ENCODE data around the gene FAM209B. TPM values are rescaled to one million over a fixed set of nuclear protein-coding genes. Genes with fewer than 3 reads are reported as not detected.

Gene FAM209B
- total RNA-seq, 6 experiments from 2014 or later, result 0.44 TPM; not detected in 5

GRCh38 chr20:56542489-56543030 lies 9.5 kb downstream of the FAM209B start:
- Histone ChIP-seq H3K27ac (no peak overlapping the region), H3K4me1 (no peaks in the 10 kb centered on the region), H3K27me3 (no peaks in the 10 kb centered on the region), H3K9me3 (no peaks in the 10 kb centered on the region), H3K4me3 (no peak overlapping the region), H3K36me3 (no peaks in the 10 kb centered on the region)
- intact Hi-C loops (cut with DNase I), result loop anchor here in 1 of 2 donors (10.0 kb wide), 1 partner anchor 432 kb away; no protein-coding TSS in a partner anchor
- ATAC-seq (no peak), DNase-seq (no peak)
- 48% methylated on average over 8 of the region's 9 CpGs for WGBS (ENCODE audit: insufficient coverage, low coverage, low lambda C conversion rate, missing lambda C conversion rate)
- no peak for TF ChIP-seq POLR2A (IDR thresholded peaks at IDR 0.05)
- TF ChIP-seq CTCF (IDR thresholded peaks at IDR 0.05), result no peak

GRCh38 chr20:56551571-56551970 lies 18.5 kb downstream of the FAM209B start:
- no peaks in the 10 kb centered on the region for H3K4me1 ChIP-seq
- H3K27ac ChIP-seq, result no peak overlapping the region
- TF ChIP-seq POLR2A (IDR thresholded peaks at IDR 0.05) (no peak), CTCF (IDR thresholded peaks at IDR 0.05) (no peak)
- ATAC-seq, result no peak
- intact Hi-C loops (cut with DNase I), result no loop called here
- no peak overlapping the region for H3K4me3 ChIP-seq
- no peaks in the 10 kb centered on the region for H3K9me3 ChIP-seq
- WGBS (ENCODE audit: insufficient coverage, low coverage, low lambda C conversion rate, missing lambda C conversion rate), result 77% methylated on average over 2 of the region's 8 CpGs
- no peaks in the 10 kb centered on the region for H3K27me3 ChIP-seq
- DNase-seq, result no peak
- no peaks in the 10 kb centered on the region for H3K36me3 ChIP-seq

- H3K27me3 ChIP-seq, result no peaks in the 10 kb centered on the region
- no peak overlapping the region for H3K27ac ChIP-seq
- DNase-seq (no peak), ATAC-seq (no peak)
- no peaks in the 10 kb centered on the region for H3K9me3 ChIP-seq
- TF ChIP-seq CTCF (IDR thresholded peaks at IDR 0.05) (no peak), POLR2A (IDR thresholded peaks at IDR 0.05) (no peak)
- no peaks in the 10 kb centered on the region for H3K4me1 ChIP-seq
- H3K4me3 ChIP-seq, result no peak overlapping the region
- intact Hi-C loops (cut with DNase I), result no loop called here
- 44% methylated on average over 7 of the region's 8 CpGs for WGBS (ENCODE audit: insufficient coverage, low coverage, low lambda C conversion rate, missing lambda C conversion rate)
- no peaks in the 10 kb centered on the region for H3K36me3 ChIP-seq
Measured at GRCh38 chr20:56552911-56553629, 20.0 kb downstream of the FAM209B start.

- Histone ChIP-seq H3K4me1 (no peaks in the 10 kb centered on the region), H3K4me3 (no peak overlapping the region), H3K9me3 (no peaks in the 10 kb centered on the region), H3K27me3 (no peaks in the 10 kb centered on the region), H3K27ac (no peak overlapping the region), H3K36me3 (no peaks in the 10 kb centered on the region)
- ATAC-seq, result peak; percentile 46 to 80 (median 56)
- intact Hi-C loops (cut with DNase I), result no loop called here
- TF ChIP-seq CTCF (IDR thresholded peaks at IDR 0.05) (no peak), POLR2A (IDR thresholded peaks at IDR 0.05) (no peak)
- WGBS (ENCODE audit: insufficient coverage, low coverage, low lambda C conversion rate, missing lambda C conversion rate), result 19% methylated on average over 4 of the region's 4 CpGs
- no peak for DNase-seq
Measured at GRCh38 chr20:56554869-56555268, 21.8 kb downstream of the FAM209B start.
